Measurements from ENCODE around the gene MAOB.
"Not testable (repeated sequence)": the region's sequence is repeated elsewhere in the genome, so short reads cannot be mapped to it uniquely, and the experiment has no call there.

The MAOB gene

GRCh38 chrX:43734444-43734843 lies 147.8 kb downstream of the MAOB start:
- H3K27me3 Mint-ChIP-seq = peaks cover 5 to 7% of the 10 kb centered on the region in 2 donors
- no peaks in the 10 kb centered on the region for H3K36me3 Mint-ChIP-seq (ENCODE audit: insufficient read depth)
- ATAC-seq (replicated peaks) (no peak), DNase-seq (no peak)
- H3K27ac Mint-ChIP-seq = no peak overlapping the region
- no peaks in the 10 kb centered on the region for H3K4me1 Mint-ChIP-seq (ENCODE audit: low read depth in 2 of 2)
- no peak overlapping the region for H3K4me3 Mint-ChIP-seq
- no peaks in the 10 kb centered on the region for H3K9me3 Mint-ChIP-seq

GRCh38 chrX:43733699-43734098 lies 148.6 kb downstream of the MAOB start:
- H3K4me3 Mint-ChIP-seq = no peak overlapping the region
- ATAC-seq (replicated peaks) = no peak
- H3K27ac Mint-ChIP-seq = no peak overlapping the region
- no peaks in the 10 kb centered on the region for H3K36me3 Mint-ChIP-seq (ENCODE audit: insufficient read depth)
- DNase-seq = no peak
- no peaks in the 10 kb centered on the region for H3K4me1 Mint-ChIP-seq (ENCODE audit: low read depth in 2 of 2)
- peaks cover 5 to 7% of the 10 kb centered on the region in 2 donors for H3K27me3 Mint-ChIP-seq
- H3K9me3 Mint-ChIP-seq = no peaks in the 10 kb centered on the region

GRCh38 chrX:43731086-43731485 lies 151.2 kb downstream of the MAOB start:
- ATAC-seq (replicated peaks) (no peak), DNase-seq (no peak)
- Mint-ChIP-seq H3K9me3 (no peaks in the 10 kb centered on the region), H3K27ac (no peak overlapping the region), H3K36me3 (ENCODE audit: insufficient read depth) (no peaks in the 10 kb centered on the region), H3K27me3 (peaks cover 7 to 9% of the 10 kb centered on the region in 2 donors), H3K4me3 (no peak overlapping the region), H3K4me1 (ENCODE audit: low read depth in 2 of 2) (no peaks in the 10 kb centered on the region)

GRCh38 chrX:43728966-43729365 lies 153.3 kb downstream of the MAOB start:
- H3K27ac Mint-ChIP-seq = no peak overlapping the region
- H3K27me3 Mint-ChIP-seq = peaks cover 7 to 11% of the 10 kb centered on the region in 2 donors
- H3K36me3 Mint-ChIP-seq (ENCODE audit: insufficient read depth) = no peaks in the 10 kb centered on the region

GRCh38 chrX:43728002-43728401 lies 154.2 kb downstream of the MAOB start:
- Mint-ChIP-seq H3K4me1 (ENCODE audit: low read depth in 2 of 2) (no peaks in the 10 kb centered on the region), H3K4me3 (no peak overlapping the region), H3K9me3 (no peaks in the 10 kb centered on the region), H3K36me3 (ENCODE audit: insufficient read depth) (no peaks in the 10 kb centered on the region), H3K27me3 (peaks cover 7 to 11% of the 10 kb centered on the region in 2 donors), H3K27ac (no peak overlapping the region)
- ATAC-seq (replicated peaks) (no peak), DNase-seq (no peak)

More at GRCh38 chrX:43728966-43729365, 153.3 kb downstream of the MAOB start:
- Mint-ChIP-seq H3K4me1 (ENCODE audit: low read depth in 2 of 2) (no peaks in the 10 kb centered on the region), H3K4me3 (no peak overlapping the region), H3K9me3 (no peaks in the 10 kb centered on the region)
- no peak for ATAC-seq (replicated peaks)
- no peak for DNase-seq

- H3K27ac Mint-ChIP-seq; H3K36me3 Mint-ChIP-seq (ENCODE audit: insufficient read depth); H3K4me3 Mint-ChIP-seq; DNase-seq; ATAC-seq (replicated peaks); H3K4me1 Mint-ChIP-seq (ENCODE audit: low read depth in 2 of 2); H3K9me3 Mint-ChIP-seq: not testable (repeated sequence)
- peaks cover 7 to 11% of the 10 kb centered on the region in 2 donors for H3K27me3 Mint-ChIP-seq
Measured at GRCh38 chrX:43727254-43727653, 155.0 kb downstream of the MAOB start.

GRCh38 chrX:43725227-43725626 lies 157.0 kb downstream of the MAOB start:
- not testable (repeated sequence) for ATAC-seq (replicated peaks); H3K4me3 Mint-ChIP-seq; H3K9me3 Mint-ChIP-seq; H3K27ac Mint-ChIP-seq; DNase-seq; H3K27me3 Mint-ChIP-seq; H3K4me1 Mint-ChIP-seq (ENCODE audit: low read depth in 2 of 2); H3K36me3 Mint-ChIP-seq (ENCODE audit: insufficient read depth)

- no peak overlapping the region for H3K4me3 Mint-ChIP-seq
- H3K27ac Mint-ChIP-seq = no peak overlapping the region
- no peaks in the 10 kb centered on the region for H3K4me1 Mint-ChIP-seq (ENCODE audit: low read depth in 2 of 2)
- DNase-seq = no peak
- ATAC-seq (replicated peaks) = no peak
- H3K9me3 Mint-ChIP-seq = no peaks in the 10 kb centered on the region
- no peaks in the 10 kb centered on the region for H3K27me3 Mint-ChIP-seq
- H3K36me3 Mint-ChIP-seq (ENCODE audit: insufficient read depth) = no peaks in the 10 kb centered on the region
Measured at GRCh38 chrX:43720961-43721360, 161.3 kb downstream of the MAOB start.

GRCh38 chrX:43720082-43720481 lies 162.2 kb downstream of the MAOB start:
- no peaks in the 10 kb centered on the region for H3K27me3 Mint-ChIP-seq
- H3K27ac Mint-ChIP-seq = no peak overlapping the region
- H3K9me3 Mint-ChIP-seq = no peaks in the 10 kb centered on the region
- H3K4me1 Mint-ChIP-seq (ENCODE audit: low read depth in 2 of 2) = no peaks in the 10 kb centered on the region
- DNase-seq (no peak), ATAC-seq (replicated peaks) (no peak)
- no peak overlapping the region for H3K4me3 Mint-ChIP-seq
- H3K36me3 Mint-ChIP-seq (ENCODE audit: insufficient read depth) = no peaks in the 10 kb centered on the region

GRCh38 chrX:43718956-43719355 lies 163.3 kb downstream of the MAOB start:
- Mint-ChIP-seq H3K27ac (no peak overlapping the region), H3K36me3 (ENCODE audit: insufficient read depth) (no peaks in the 10 kb centered on the region), H3K9me3 (no peaks in the 10 kb centered on the region), H3K4me1 (ENCODE audit: low read depth in 2 of 2) (no peaks in the 10 kb centered on the region), H3K27me3 (no peaks in the 10 kb centered on the region), H3K4me3 (no peak overlapping the region)
- DNase-seq (no peak), ATAC-seq (replicated peaks) (no peak)

- Mint-ChIP-seq H3K9me3 (no peaks in the 10 kb centered on the region), H3K27ac (no peak overlapping the region), H3K4me1 (ENCODE audit: low read depth in 2 of 2) (no peaks in the 10 kb centered on the region), H3K27me3 (no peaks in the 10 kb centered on the region), H3K4me3 (no peak overlapping the region), H3K36me3 (ENCODE audit: insufficient read depth) (no peaks in the 10 kb centered on the region)
- DNase-seq (no peak), ATAC-seq (replicated peaks) (no peak)
Measured at GRCh38 chrX:43718546-43718945, 163.7 kb downstream of the MAOB start.

- H3K27me3 Mint-ChIP-seq = no peaks in the 10 kb centered on the region
Measured at GRCh38 chrX:43718081-43718480, 164.2 kb downstream of the MAOB start.

GRCh38 chrX:43717161-43717560 lies 165.1 kb downstream of the MAOB start:
- no peak for ATAC-seq (replicated peaks)

More at GRCh38 chrX:43718081-43718480, 164.2 kb downstream of the MAOB start:
- Mint-ChIP-seq H3K4me1 (ENCODE audit: low read depth in 2 of 2) (no peaks in the 10 kb centered on the region), H3K4me3 (no peak overlapping the region), H3K36me3 (ENCODE audit: insufficient read depth) (no peaks in the 10 kb centered on the region), H3K9me3 (no peaks in the 10 kb centered on the region), H3K27ac (no peak overlapping the region)
- ATAC-seq (replicated peaks) (no peak), DNase-seq (no peak)

GRCh38 chrX:43716696-43717095 lies 165.6 kb downstream of the MAOB start:
- H3K27ac Mint-ChIP-seq = no peak overlapping the region
- no peak overlapping the region for H3K4me3 Mint-ChIP-seq
- H3K36me3 Mint-ChIP-seq (ENCODE audit: insufficient read depth) = no peaks in the 10 kb centered on the region
- H3K4me1 Mint-ChIP-seq (ENCODE audit: low read depth in 2 of 2) = no peaks in the 10 kb centered on the region
- ATAC-seq (replicated peaks) (no peak), DNase-seq (no peak)
- H3K27me3 Mint-ChIP-seq = no peaks in the 10 kb centered on the region
- H3K9me3 Mint-ChIP-seq = no peaks in the 10 kb centered on the region

More at GRCh38 chrX:43717161-43717560, 165.1 kb downstream of the MAOB start:
- no peaks in the 10 kb centered on the region for H3K9me3 Mint-ChIP-seq
- H3K27ac Mint-ChIP-seq = no peak overlapping the region
- H3K4me1 Mint-ChIP-seq (ENCODE audit: low read depth in 2 of 2) = no peaks in the 10 kb centered on the region
- DNase-seq = no peak
- no peaks in the 10 kb centered on the region for H3K36me3 Mint-ChIP-seq (ENCODE audit: insufficient read depth)
- H3K4me3 Mint-ChIP-seq = no peak overlapping the region
- no peaks in the 10 kb centered on the region for H3K27me3 Mint-ChIP-seq

Measured in effector memory CD8-positive, alpha-beta T cell (primary cell).